HEK293T (cell line): ENCODE results near the gene CPM.

Source experiments
- ARNT ChIP-seq: fragments of 450-650 bp; IDR thresholded peaks from 2 replicates; pipeline ENCODE4 v1.6.1; 2017; ENCODE audit warnings: mild to moderate bottlenecking
- CTBP1 ChIP-seq: fragments of 450-650 bp; IDR thresholded peaks from 2 replicates; pipeline ENCODE4 v1.6.1; 2016; ENCODE audit warnings: borderline replicate concordance
- FOXA1 ChIP-seq: fragments of 450-650 bp; IDR thresholded peaks from 2 replicates; pipeline ENCODE4 v1.6.1; 2016; ENCODE audit warnings: mild to moderate bottlenecking
- FOXM1 ChIP-seq: fragments of 450-650 bp; IDR thresholded peaks from 2 replicates; pipeline ENCODE4 v1.6.1; 2017; ENCODE audit warnings: mild to moderate bottlenecking, borderline replicate concordance
- SP1 ChIP-seq: fragments of 450-650 bp; IDR thresholded peaks from 2 replicates; pipeline ENCODE4 v1.6.1; 2017
- SUZ12 ChIP-seq: fragments of 450-650 bp; IDR thresholded peaks from 2 replicates; pipeline ENCODE4 v1.6.1; 2016; ENCODE audit warnings: mild to moderate bottlenecking

DNA sequence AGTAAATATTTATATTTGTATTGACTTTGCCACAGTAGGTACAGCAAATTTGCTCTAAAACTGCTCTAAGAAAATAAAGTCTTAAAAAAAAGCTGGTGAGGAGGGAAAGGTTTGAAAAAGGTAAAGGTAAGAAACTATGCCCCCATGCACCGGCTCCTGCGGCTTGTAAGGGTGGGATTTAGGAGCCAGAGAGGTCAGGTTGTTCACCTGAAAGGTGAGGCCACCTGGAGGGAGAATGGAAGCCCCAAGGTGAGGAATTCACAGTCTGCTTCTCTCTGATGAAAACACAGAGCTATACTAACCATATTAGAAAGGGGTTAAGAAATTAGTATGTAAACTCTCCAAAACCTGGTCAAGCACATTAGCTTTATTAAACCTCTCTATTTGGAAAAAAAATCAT is 31.8 kb downstream of the CPM start:
- no peak for TF ChIP-seq FOXA1
- TF ChIP-seq SUZ12: no peak
- TF ChIP-seq ARNT: no peak
- no peak for TF ChIP-seq CTBP1
- no peak for TF ChIP-seq FOXM1
- no peak for TF ChIP-seq SP1
